Frontal cortex (tissue), 4 donors: Measurements from ENCODE around the gene MEOX1. TPM values are rescaled to one million over a fixed set of nuclear protein-coding genes. Genes with fewer than 3 reads are reported as not detected.
A peak's percentile ranks its signal among the peaks of the same experiment; 100 is the strongest.

ENCODE experiments used
- DNase-seq, 2 donors: peaks; one replicate each; pipeline ENCODE4 v3.0.0; 2012; ENCODE audit warnings: low spot score in 2 of 2
- FAIRE-seq: peaks from 2 replicates; lab custom pipeline; 2012; peaks lifted over from hg19 to GRCh38; lab: Jason Lieb, UNC
- total RNA-seq: library from RNA; depleted of rRNA; stranded (reverse); fragments of >200 nt; gene quantifications from one replicate; pipeline ENCODE4 v1.2.3, GENCODE V29; 2014
- donor health status: control.
- donor health status: control.
- donor health status: control.

The MEOX1 gene
- total RNA-seq, 1 donor from 2014 or later = 0.41 TPM

DNA sequence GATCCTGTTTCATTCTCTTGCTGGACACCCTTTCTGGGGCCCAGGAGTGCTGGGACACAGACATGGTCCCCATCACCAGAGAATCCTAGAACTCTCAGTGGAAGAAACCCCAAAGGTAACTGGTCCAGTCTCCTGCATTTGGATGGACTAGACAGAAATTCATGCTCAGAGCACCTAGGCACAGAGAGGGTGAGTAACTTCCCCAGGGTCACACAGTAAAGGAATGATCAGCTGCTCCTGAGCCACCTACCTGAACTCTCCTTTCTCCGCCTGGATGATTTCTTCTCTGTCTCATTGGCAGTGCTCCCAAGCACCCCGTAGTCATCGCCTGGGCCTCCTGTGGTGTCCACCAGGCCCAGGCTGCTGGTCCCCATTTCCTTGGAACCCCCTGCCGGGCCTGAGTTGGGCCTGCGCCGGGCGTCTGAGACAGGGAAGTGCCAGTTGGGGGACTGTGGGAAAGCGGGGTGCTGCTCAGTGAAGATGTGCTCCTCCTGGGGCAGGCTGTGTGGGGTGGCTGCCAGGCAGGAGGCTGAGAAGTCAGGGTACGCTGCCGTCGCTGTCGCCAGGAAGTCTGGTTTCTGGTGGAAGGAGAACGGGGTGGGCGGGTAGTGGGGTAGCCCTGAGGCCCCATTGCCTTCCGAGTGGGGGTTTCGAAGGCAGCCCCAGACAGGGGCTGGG lies 767 bp downstream of the MEOX1 start:
- FAIRE-seq (no peak), DNase-seq (no peak)

DNA sequence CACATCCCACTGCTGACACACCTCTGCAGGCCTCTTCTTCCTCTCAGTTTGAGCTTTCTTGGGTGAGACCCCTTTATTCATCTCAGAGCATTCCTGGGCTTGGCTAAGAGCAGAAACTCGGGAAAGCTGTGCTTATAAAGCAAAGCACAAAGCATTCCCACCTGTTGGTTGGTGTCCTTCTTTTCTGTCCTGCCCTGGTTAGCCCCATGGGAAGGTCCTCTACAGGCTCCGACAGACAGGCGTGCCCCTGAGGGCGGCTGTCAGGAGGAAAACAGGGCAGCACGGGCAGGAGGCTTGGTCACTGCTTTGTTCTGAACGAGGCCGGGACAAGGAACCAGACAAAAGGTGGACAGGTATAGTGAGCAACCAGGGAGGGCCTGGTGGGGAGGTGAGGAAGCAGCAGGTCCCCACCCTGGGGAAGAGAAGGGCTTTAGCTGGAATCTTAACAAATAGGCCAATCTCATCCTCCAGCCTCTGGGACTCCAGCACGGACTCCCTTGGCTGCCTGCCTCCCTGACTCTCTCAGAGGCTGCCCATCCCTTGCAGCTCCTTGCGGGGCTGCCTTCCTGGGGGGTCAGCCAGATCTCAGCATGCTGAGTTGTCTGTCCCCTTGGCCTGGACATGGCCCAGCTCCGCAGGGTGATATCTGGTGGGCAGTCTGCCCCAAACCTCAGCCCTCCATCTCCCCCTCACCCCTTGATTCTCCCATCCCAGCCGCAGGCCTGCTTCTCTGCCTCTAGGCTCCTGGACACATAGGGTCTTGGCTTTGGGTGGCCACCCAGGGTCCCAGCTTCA lies 1.7 kb downstream of the MEOX1 start:
- no peak for FAIRE-seq
- no peak for DNase-seq

- FAIRE-seq = no peak
- no peak for DNase-seq
Observed at GRCh38 chr17:43658900-43659299, 2.8 kb downstream of the MEOX1 start.

GRCh38 chr17:43655693-43656255 lies 5.9 kb downstream of the MEOX1 start:
- DNase-seq = no peak
- FAIRE-seq = no peak

DNA sequence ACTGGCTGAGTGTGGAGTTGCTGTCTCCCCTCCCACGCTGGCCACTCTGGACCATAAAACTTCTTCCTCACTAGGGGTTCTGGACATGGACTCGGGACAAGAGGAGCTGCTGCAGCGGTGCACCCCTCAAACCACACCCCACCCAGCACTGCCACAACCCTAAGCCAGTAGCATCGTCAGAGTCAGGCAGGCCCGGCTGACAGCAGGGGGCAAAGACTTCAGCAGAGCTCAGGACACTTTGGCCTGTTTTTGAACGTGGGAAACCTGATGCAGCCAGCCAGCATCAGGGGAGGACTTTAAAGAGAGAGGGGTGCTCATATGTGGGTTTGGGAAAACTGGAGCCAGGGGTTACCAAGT lies 9.6 kb downstream of the MEOX1 start:
- DNase-seq = no peak
- no peak for FAIRE-seq

GRCh38 chr17:43650471-43650870 lies 11.3 kb downstream of the MEOX1 start:
- no peak for DNase-seq
- no peak for FAIRE-seq

GRCh38 chr17:43648916-43649315 lies 12.8 kb downstream of the MEOX1 start:
- DNase-seq (no peak), FAIRE-seq (no peak)

DNA sequence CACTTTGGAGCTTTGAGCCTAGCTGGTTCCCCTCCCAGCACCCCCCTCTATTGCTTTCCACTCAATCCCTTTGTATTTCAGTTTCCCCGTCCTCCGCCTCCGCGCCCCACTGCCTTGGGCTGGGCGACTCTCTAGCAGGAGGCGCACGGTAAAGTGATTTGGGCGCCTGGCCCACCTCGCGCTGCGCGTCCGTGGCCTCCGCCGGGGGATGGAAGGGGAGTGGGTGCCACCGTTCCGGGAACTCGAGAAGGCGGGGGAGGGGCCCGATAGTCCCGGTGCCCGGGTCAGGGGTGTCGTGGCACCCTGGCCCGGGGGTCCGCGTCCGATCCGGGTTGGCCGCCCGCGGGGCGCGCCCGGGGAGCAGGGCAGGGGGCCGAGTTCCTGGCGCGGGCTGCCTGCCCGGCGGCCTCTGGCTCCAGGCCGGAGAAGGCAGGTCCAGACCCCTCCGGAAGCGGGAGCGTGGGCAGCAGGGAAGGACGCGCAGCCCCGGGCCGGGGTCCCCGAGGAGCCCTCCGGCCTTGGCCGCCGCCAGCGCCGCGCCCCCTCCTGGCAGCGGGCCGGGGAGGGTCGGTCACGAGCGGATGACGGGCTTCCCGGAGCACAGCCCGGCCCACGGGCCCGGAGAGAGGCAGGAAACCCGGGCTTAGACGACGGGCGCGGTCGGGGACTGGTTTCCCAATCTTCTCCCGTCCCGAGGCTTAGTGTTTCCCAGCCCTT lies 15.8 kb downstream of the MEOX1 start:
- FAIRE-seq (no peak), DNase-seq (peak; percentile 41 to 64)

GRCh38 chr17:43645450-43645764 lies 16.3 kb downstream of the MEOX1 start:
- DNase-seq (no peak), FAIRE-seq (no peak)

GRCh38 chr17:43644081-43644480 lies 17.6 kb downstream of the MEOX1 start:
- DNase-seq (no peak), FAIRE-seq (no peak)

GRCh38 chr17:43641416-43641815 lies 20.3 kb downstream of the MEOX1 start:
- FAIRE-seq (no peak), DNase-seq (no peak)

GRCh38 chr17:43640491-43641252 lies 21.1 kb downstream of the MEOX1 start:
- FAIRE-seq = no peak
- no peak for DNase-seq

DNA sequence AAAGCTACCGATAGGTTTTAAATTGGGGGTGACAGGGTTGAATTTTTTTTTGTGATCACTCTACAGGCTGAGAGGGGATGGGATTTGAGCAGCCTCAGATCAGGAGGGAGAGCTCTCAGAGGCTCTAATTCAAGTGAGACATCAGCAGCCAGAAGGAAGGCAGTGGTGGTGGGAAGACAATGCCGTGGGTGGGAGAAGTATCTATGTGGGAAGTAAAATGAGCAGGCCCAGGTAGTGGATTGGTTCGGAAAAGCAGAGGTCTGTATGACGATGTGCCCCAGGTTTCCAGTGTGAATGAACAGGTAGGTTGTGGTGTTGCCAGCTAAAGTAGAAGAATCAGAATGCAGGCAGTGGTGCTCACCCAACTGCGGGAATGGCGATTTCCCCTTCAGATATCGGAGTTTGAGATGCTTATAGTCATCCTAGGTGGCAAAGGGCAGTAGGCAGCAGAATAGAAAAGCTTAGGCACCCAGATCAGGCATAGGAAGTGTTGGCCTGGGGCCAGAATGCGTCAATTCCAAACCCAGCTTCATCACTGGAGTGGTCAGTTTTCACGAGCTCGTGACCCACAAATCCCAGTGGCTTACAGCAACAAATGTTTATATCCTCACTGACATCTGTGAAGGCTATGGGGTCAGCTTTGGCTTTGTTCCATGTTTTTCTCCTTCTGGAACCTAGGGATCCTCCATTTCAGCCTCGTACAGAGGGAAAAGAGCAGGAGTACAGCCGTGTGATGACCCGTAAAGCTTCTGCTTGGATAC lies 24.0 kb downstream of the MEOX1 start:
- FAIRE-seq (no peak), DNase-seq (no peak)

- DNase-seq (no peak), FAIRE-seq (no peak)
Observed at GRCh38 chr17:43636426-43636825, 25.3 kb downstream of the MEOX1 start.

GRCh38 chr17:43634591-43635125 lies 27.1 kb downstream of the MEOX1 start:
- DNase-seq = no peak
- FAIRE-seq = no peak

GRCh38 chr17:43632221-43632620 lies 29.5 kb downstream of the MEOX1 start:
- no peak for FAIRE-seq
- DNase-seq = no peak

DNA sequence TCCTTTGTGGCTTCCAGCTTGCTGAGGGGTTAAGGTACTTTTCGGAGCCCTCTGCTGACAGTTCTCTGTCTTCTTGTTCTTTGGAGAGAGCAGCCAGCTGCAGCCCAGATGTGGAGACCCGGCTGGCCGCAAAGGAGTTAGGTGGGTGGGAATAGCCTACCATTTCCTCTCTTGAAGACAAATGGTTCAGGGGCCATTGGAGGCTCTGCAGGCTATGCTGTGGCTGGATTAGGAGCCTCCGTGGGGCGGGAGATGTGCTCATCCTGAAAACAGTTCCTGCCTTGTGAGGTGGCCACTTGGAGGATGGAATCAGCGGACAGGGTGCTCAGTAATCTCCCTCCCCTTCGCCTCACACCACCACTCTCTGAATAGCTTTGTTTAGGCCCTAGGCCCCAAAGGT lies 30.3 kb downstream of the MEOX1 start:
- FAIRE-seq (no peak), DNase-seq (no peak)

GRCh38 chr17:43628089-43628650 lies 33.6 kb downstream of the MEOX1 start:
- DNase-seq = no peak
- no peak for FAIRE-seq

- no peak for DNase-seq
- FAIRE-seq = no peak
Observed at GRCh38 chr17:43627653-43628052, 34.1 kb downstream of the MEOX1 start.
